Hepatocyte (in vitro differentiated cells): Measurements from ENCODE around the gene ZBTB20. TPM values are rescaled to one million over a fixed set of nuclear protein-coding genes. Genes with fewer than 3 reads are reported as not detected.

ENCODE experiments used
- DNase-seq: peaks from one replicate; pipeline ENCODE4 v3.0.0-alpha.2; 2016; ENCODE audit warnings: low spot score
- H2AFZ ChIP-seq: fragments of 200-600 bp; sonication (generic); 2 replicates; pipeline ENCODE4 v1.6.0; 2016; ENCODE audit warnings: antibody characterized with exemption, mild to moderate bottlenecking
- H3K27ac ChIP-seq: fragments of 200-600 bp; sonication (generic); 2 replicates; pipeline ENCODE4 v1.5.1; 2016; ENCODE audit warnings: mild to moderate bottlenecking
- H3K27me3 ChIP-seq: fragments of 200-600 bp; sonication (generic); 2 replicates; pipeline ENCODE4 v1.6.1; 2016
- H3K36me3 ChIP-seq: fragments of 200-600 bp; sonication (generic); replicated peaks from 2 replicates; pipeline ENCODE4 v1.5.1; 2016; ENCODE audit warnings: low read depth; ENCODE audit not compliant: insufficient read depth
- H3K4me1 ChIP-seq: fragments of 200-600 bp; sonication (generic); 2 replicates; pipeline ENCODE4 v1.5.1; 2016; ENCODE audit warnings: mild to moderate bottlenecking, moderate library complexity; ENCODE audit not compliant: insufficient read depth
- H3K4me2 ChIP-seq: fragments of 200-600 bp; sonication (generic); 2 replicates; pipeline ENCODE4 v1.6.0; 2016
- H3K4me3 ChIP-seq: fragments of 200-600 bp; sonication (generic); 2 replicates; pipeline ENCODE4 v1.5.1; 2016; ENCODE audit warnings: mild to moderate bottlenecking
- H3K79me2 ChIP-seq: fragments of 200-600 bp; sonication (generic); 2 replicates; pipeline ENCODE4 v1.6.0; 2017; ENCODE audit warnings: mild to moderate bottlenecking
- H3K9me2 ChIP-seq: fragments of 200-600 bp; sonication (generic); replicated peaks from 2 replicates; pipeline ENCODE4 v1.6.0; 2017; ENCODE audit warnings: mild to moderate bottlenecking; ENCODE audit not compliant: insufficient read depth
- H3K9me3 ChIP-seq: fragments of 200-600 bp; sonication (generic); 2 replicates; pipeline ENCODE4 v1.5.1; 2016; ENCODE audit warnings: low read depth, mild to moderate bottlenecking
- H4K20me1 ChIP-seq: fragments of 200-600 bp; sonication (generic); 2 replicates; pipeline ENCODE4 v1.6.0; 2016; ENCODE audit warnings: mild to moderate bottlenecking; ENCODE audit not compliant: insufficient read depth, poor library complexity, severe bottlenecking
- CTCF ChIP-seq: fragments of 200-600 bp; sonication (generic); IDR thresholded peaks from 2 replicates; pipeline ENCODE4 v1.5.1; 2016; ENCODE audit warnings: antibody characterized with exemption, mild to moderate bottlenecking; ENCODE audit not compliant: poor library complexity
- EZH2 ChIP-seq: fragments of 200-600 bp; sonication (generic); IDR thresholded peaks from 2 replicates; pipeline ENCODE4 v1.6.1; 2016; ENCODE audit warnings: antibody characterized with exemption, mild to moderate bottlenecking, borderline replicate concordance
- EZH2phosphoT487 ChIP-seq: fragments of 200-600 bp; sonication (generic); IDR thresholded peaks from one replicate; pipeline ENCODE4 v1.6.1; 2018; ENCODE audit warnings: antibody characterized with exemption, mild to moderate bottlenecking, low read depth, moderate library complexity; ENCODE audit not compliant: unreplicated experiment, severe bottlenecking
- WGBS: methylation state at CpG from one replicate; pipeline ENCODE4 v1.1.6; 2016; ENCODE audit warnings: low lambda C conversion rate; ENCODE audit errors: missing lambda C conversion rate; 5-methylcytosine and 5-hydroxymethylcytosine counted together
- polyA plus RNA-seq: library from polyadenylated mRNA; unstranded; fragments of >200 nt; fragmentation: Nextera tagmentation; extraction: Ambion mirVana; gene quantifications from 2 replicates; pipeline ENCODE4 v1.2.1, GENCODE V29; 2016
- total RNA-seq: library from RNA; depleted of rRNA; stranded (reverse); fragments of >200 nt; gene quantifications from 2 replicates; pipeline ENCODE4 v1.2.3, GENCODE V29; 2014

ZBTB20 gene
- total and polyA plus RNA-seq, 2 experiments from 2014 or later = 25.8 to 28.0 TPM

DNA sequence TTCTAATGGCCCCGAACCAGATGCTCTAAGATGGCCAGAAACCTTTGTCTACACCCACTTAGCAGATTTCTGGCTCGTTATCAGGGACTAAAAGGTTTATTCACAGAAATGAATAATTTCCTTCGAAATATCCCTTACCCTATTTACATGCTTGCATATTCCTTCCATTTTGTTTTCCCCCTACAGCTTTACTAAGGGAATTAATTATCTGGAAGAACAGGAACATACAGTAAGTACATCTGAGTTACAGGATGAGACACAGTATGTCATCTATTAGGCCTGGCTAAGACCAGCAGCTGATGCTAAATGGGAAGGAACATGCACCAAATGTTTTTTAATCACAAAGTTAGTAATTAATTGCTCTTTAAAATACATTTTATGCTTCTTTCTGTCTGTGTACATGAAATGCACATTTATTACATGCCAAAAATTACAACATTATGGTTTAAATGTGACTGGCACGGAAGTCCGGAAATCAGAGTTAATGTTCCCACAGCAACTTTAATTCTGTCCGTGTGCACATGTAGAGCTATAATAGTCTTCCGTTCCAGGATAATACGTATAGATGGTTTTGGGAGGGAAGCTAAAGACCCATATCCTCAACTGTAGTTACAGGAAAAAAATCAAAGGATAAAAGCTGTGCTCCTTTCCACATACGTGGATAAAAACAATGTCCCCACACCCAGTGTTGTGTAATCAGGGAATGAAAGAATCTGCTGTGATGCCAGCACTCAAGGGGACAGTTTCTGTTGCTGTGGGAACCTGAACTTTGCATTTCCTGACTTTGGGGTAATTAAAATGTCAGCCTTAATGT is 771.3 kb downstream of the ZBTB20 start:
- Histone ChIP-seq H3K4me1 (peaks cover 6% of the 10 kb centered on the region), H3K9me3 (no peaks in the 10 kb centered on the region), H3K36me3 (no peaks in the 10 kb centered on the region), H3K4me2 (no peak overlapping the region), H2AFZ (no peak overlapping the region), H3K79me2 (no peaks in the 10 kb centered on the region), H4K20me1 (no peaks in the 10 kb centered on the region), H3K27me3 (no peaks in the 10 kb centered on the region), H3K9me2 (no peaks in the 10 kb centered on the region), H3K4me3 (no peak overlapping the region), H3K27ac (no peak overlapping the region)
- no peak for DNase-seq
- TF ChIP-seq EZH2phosphoT487 (no peak), CTCF (no peak), EZH2 (no peak)
- WGBS = 84% methylated on average over 9 of the region's 9 CpGs

DNA sequence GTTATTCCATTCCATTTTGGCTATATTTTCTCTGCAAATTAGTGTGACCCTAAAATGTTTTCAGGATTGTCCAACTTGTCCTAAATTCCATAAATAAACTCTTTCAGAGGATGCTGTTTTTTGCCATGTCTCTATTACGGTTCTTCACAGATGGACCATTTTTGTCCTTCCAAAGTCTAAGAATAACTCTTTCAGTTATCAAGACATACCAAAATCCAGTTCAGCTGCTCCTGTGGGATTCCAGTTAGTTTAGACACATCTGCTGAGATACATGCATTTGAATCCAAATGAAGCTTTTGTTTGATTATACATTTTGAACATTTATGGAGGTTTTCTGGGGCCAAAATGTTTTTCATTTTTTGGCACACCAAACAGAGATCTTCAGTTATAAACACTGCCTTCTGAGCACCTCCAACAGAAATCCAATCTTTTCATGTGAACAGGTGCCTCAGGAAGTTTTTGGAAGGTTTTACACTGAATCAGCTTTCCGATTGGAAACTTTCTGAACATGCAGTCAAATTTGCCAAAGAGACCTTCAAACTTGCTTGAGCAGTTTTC is 772.6 kb downstream of the ZBTB20 start:
- Histone ChIP-seq H3K36me3 (no peaks in the 10 kb centered on the region), H2AFZ (no peak overlapping the region), H3K27me3 (no peaks in the 10 kb centered on the region), H3K79me2 (no peaks in the 10 kb centered on the region), H3K4me2 (no peak overlapping the region), H3K27ac (no peak overlapping the region), H3K4me3 (no peak overlapping the region), H4K20me1 (no peaks in the 10 kb centered on the region), H3K9me3 (no peaks in the 10 kb centered on the region), H3K9me2 (no peaks in the 10 kb centered on the region), H3K4me1 (no peaks in the 10 kb centered on the region)
- TF ChIP-seq EZH2phosphoT487 = no peak
- TF ChIP-seq EZH2 = no peak
- TF ChIP-seq CTCF = no peak
- no peak for DNase-seq
- WGBS = 89% methylated on average over 2 of the region's 2 CpGs

DNA sequence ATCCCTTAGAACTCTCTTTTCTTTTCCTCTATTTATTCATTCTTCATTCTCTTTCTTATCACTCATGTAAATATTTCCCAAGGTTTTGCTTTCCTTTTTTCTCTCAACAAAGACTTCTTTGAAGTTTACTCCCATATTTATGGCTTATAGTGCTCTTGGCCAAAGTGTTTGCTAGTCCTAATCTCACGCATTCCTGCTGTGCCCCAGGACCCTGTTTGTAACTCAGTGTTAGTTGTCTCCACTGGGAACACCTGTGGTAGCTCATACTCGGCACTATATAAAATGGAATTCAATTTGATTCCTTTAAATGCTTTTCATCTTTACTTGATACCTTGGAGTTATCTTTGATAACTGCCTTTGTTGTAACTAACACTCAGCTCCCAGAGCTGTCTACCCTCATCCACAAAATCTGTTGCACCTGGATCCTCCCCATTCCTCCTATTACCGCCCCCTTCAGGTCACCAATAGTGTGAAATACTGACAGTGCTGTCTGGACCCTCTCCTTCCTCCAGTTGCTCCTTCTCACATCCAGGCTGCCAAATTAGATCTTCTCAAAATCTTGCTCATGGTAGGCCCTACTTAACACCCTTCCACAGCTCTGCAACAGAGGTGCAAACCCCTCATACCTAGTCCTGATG is 776.4 kb downstream of the ZBTB20 start:
- H3K4me3 ChIP-seq = no peak overlapping the region
- DNase-seq = no peak
- no peak overlapping the region for H3K4me2 ChIP-seq
- H3K9me2 ChIP-seq = no peaks in the 10 kb centered on the region
- H2AFZ ChIP-seq = no peak overlapping the region
- no peak for TF ChIP-seq EZH2
- no peak for TF ChIP-seq EZH2phosphoT487
- TF ChIP-seq CTCF = no peak
- no peaks in the 10 kb centered on the region for H4K20me1 ChIP-seq
- H3K79me2 ChIP-seq = no peaks in the 10 kb centered on the region
- no peak overlapping the region for H3K27ac ChIP-seq
- H3K4me1 ChIP-seq = no peaks in the 10 kb centered on the region
- no peaks in the 10 kb centered on the region for H3K27me3 ChIP-seq
- H3K9me3 ChIP-seq = no peaks in the 10 kb centered on the region
- WGBS = 37% methylated on average over 3 of the region's 3 CpGs
- H3K36me3 ChIP-seq = no peaks in the 10 kb centered on the region
